Stimulated activated CD8-positive, alpha-beta memory T cell treated with anti-CD3 and anti-CD28 coated beads, Interleukin-15, amount 100 ng/mL, for 1 hour (primary cell): ENCODE data around the gene NRG2.

Source experiments
- DNase-seq: peaks from one replicate; pipeline ENCODE4 v3.0.0-alpha.2; 2020; ENCODE audit warnings: low read depth

Gene NRG2

GRCh38 chr5:139810341-139811273 is 232.5 kb downstream of the NRG2 start:
- no peak for DNase-seq

DNA sequence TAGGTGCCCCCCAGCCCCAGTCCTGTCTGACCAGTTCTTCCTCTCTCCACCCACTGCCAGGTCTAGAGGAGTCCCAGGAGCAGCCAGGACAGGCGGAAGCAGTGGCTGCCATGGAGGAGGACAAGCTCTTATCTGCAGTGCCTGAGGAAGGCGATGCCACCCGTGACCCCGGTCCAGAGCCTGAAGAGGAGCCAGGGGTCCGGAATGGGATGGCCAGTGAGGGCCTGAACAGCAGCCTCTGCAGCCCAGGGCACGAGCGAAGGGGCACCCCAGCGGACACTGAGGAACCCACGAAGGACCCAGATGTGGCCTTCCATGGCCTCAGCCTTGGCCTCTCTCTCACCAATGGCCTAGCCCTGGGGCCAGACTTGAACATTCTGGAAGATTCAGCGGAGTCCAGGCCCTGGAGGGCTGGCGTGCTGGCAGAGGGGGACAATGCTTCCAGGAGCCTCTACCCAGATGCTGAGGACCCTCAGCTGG is 233.7 kb downstream of the NRG2 start:
- DNase-seq, result no peak

DNA sequence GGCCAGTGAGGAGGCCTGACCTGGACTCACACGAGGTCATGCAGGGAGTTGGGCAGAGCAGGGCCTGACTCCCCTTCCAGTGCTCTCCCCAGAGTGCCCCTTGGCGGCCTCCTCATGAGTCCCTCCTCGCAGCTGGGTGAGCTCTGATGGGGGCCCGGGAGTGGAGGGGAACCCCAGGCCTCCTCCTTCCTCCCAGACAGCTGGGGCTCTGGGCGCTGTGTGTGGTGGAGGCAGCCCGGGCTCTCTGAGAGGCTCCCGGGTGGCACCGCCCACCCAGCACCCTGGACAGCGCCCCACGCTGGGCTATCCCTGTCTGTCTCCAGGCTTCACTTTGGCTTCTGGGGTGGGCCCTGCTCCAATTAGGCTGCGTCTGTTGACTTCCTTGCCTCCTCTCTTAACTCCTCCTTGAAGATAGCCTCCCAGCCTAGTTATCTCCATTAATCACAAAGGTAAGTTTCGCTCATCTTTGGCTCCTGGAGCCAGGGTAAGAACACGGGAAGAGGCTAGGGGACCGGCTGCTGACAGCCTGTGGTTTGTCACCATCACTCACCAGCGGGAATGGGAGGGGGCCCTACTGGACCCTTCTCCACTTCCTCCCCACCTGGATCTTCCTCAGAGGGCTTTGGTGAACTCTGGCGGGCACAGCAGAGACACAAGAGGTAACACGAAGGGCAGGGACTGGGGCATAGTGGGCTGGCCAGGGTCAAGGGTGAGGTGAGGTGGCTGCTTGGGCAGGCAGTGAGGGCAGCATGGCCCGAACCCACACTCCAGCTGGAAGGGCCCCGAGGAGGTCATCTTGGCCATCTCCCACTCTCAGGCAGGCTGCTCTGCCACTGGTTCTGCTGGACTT is 234.4 kb downstream of the NRG2 start:
- DNase-seq, result no peak

- no peak for DNase-seq
These were observed 235.5 kb downstream of the NRG2 start for GRCh38 chr5:139807647-139808030.

DNA sequence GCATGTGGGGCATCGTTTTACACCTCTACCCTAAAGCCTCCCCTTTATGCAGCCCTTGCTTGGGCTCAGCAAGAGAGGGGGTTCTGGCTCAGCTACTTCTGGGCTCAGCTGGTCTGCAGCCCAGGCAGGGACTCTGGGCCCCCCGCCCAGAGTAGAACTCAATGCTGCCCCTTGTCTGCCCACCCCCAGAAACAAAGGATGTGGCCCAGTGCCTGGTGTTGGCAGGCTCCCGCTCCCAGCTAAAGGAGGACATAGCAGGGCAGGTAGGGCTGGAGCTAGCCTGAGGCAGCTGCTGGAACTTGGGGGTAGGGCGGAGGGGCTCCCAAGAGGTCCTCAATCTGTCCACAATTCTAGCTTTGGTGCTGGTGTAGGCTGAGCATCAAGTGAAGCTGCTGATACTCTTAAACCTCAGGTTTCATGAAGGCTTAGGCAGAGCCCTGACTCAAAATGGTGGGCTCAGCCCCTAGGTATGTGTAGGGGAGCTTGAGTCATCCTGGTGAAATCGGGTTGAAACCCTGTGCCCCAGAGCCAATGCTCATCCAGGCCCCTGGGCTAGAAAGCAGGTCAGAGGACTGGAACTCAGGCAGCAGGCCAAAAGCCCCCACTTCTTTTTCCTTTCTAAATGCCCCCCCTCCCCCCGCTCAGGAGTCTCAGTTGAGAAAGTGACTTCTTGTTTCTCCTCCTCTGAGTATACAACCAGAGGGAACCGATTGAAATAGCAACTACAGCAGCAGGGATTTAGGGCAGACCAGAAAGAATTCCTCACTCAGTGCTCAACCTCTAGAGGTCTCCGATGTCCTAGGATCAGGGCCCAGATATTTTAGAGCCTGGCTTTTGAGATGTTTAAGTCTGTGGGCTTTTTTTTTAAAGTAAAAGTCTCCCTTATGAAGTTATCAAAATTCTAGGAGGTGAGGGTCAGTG is 236.1 kb downstream of the NRG2 start:
- no peak for DNase-seq

- DNase-seq, result no peak
These were observed 237.0 kb downstream of the NRG2 start for GRCh38 chr5:139806111-139806510.

DNA sequence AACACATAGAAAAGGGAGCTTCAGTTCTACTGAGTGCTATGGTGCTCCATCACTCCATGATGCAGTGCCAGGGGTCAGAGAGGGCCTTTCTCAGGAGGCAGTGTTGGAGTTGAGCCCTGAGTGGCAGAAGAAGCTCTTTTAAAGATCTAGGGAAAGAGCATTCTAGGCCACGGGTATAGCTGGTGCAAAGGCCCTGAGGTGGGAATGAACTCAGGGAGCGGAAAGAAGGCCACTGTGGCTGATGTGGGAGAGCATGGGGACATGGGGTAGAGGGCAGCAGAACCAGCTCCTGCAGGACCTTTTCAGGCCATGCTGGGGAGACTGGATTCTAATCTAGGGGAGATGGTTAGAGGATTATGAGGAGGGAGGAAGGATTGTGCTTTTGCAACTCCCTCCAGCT is 237.6 kb downstream of the NRG2 start:
- DNase-seq, result no peak

DNA sequence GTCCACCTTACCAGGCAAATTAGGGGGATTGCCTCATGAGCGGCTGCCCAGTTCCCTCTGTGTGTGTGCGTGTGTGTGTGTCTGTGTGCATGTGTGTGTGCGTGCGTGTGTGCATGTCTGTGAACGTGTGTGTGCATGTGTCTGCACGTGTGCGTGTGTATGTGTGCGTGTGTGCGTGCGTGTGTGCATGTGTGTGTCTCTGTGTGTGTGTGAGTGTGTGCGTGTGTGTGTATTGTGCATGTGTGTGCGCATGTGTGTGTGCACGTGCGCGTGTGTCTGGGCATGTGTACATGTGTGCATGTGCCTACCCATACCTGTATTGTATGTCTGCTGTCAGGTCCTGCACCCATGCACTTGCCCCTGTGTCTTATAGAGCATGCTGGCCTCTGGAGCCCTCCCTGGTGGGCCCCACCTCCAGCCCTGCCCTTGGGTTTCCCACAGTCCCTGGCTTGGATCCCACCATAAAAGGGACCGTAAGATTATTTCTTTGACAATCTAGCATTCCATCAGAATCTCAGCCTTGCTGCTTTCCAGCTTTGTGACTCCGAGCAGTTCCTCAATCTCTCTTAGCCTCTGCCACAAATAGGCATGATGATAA is 238.2 kb downstream of the NRG2 start:
- no peak for DNase-seq

GRCh38 chr5:139803978-139804377 is 239.1 kb downstream of the NRG2 start:
- no peak for DNase-seq

DNA sequence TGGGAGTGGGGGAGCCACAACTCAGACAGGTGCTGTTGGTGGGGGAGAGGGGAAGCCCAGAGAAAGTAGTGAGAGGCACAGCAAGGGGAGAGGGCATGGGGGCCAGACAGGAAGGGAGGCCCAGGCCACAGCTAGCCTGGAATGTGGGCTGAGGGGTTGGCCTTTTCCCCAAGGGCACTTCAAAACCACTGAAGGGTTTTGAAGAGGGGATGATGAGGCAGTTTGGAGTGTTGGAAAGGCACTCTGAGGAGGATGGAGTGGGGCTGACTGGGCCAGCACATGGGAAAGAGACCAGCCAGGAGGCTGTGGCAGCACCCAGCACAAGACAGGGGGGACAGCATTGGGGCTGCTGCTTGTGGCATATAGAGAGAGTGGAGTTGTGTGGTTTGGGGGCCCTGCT is 243.7 kb downstream of the NRG2 start:
- no peak for DNase-seq

GRCh38 chr5:139798883-139799282 is 244.2 kb downstream of the NRG2 start:
- DNase-seq, result no peak

DNA sequence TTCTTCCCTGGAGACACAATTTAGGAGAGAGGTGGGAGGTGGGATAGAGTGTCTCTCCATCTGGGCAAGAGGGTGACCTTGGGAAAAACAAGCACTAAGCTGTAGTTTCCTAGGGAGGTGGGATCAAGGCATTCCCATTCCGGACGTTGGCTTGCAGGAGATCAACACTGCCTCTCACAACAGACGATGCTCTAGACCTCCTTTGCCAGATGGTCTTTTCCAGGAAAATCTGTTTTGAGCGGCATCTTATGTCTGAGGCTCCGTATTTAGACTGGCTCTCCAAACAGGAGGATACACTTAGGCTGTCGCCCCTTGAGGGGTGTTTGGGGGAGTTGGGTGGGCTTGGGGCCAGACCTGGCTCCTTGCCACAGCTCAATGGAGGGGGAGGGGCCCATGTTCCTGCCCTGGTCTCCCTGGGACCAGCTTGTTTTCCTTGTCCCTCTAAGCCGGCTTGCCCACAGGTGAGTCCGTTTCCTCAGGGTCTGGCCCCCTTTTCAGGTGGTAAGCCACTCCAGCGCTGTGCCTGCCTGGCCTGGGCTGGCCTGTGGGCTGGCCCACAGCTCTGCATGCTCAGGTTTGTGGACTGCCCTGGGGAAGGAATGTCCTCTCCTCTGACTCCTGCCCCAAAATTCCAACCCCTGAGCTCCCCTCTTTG is 245.1 kb downstream of the NRG2 start:
- DNase-seq, result no peak

GRCh38 chr5:139797335-139797734 is 245.8 kb downstream of the NRG2 start:
- no peak for DNase-seq
